ENCODE results near the gene LNX1. TPM values are rescaled to one million over a fixed set of nuclear protein-coding genes. Genes with fewer than 3 reads are reported as not detected.

Gene LNX1
- total and polyA plus RNA-seq, 2 experiments from 2014 or later, result 6.7 to 9.4 TPM

- WGBS, 2 experiments (ENCODE audit: low coverage in 1 of 2, low lambda C conversion rate in 2 of 2, missing lambda C conversion rate in 2 of 2), result 93 to 94% methylated on average over 3 of the region's 3 CpGs
- no peak for DNase-seq
Observed at GRCh38 chr4:53548662-53549061, 42.6 kb downstream of the LNX1 start.

GRCh38 chr4:53547983-53548382, 43.3 kb downstream of the LNX1 start:
- Histone ChIP-seq H3K36me3 (ENCODE audit: low read depth) (no peaks in the 10 kb centered on the region), H4K20me1 (ENCODE audit: insufficient read depth) (no peaks in the 10 kb centered on the region), H3K79me2 (ENCODE audit: insufficient read depth) (no peaks in the 10 kb centered on the region), H3K27me3 (replicated peaks; ENCODE audit: insufficient read depth) (no peaks in the 10 kb centered on the region), H3K27ac (no peak overlapping the region), H3K9me3 (ENCODE audit: low read depth) (no peaks in the 10 kb centered on the region), H3K9ac (no peak overlapping the region), H3K4me3 (no peak overlapping the region), H3K4me2 (ENCODE audit: unreplicated experiment) (no peak overlapping the region), H3K4me1 (ENCODE audit: insufficient read depth) (peaks cover 26% of the 10 kb centered on the region), H3K9me2 (ENCODE audit: insufficient read depth) (no peaks in the 10 kb centered on the region), H2AFZ (no peak overlapping the region), H3F3A (ENCODE audit: insufficient read depth) (peaks cover 11% of the 10 kb centered on the region)
- TF ChIP-seq EZH2phosphoT487 (IDR thresholded peaks at IDR 0.05; ENCODE audit: insufficient read depth, low read depth) (no peak), EZH2 (IDR thresholded peaks at IDR 0.05; ENCODE audit: insufficient read depth, poor library complexity, severe bottlenecking) (no peak)
- in situ Hi-C loops (cut with MboI), result no loop called here
- peak; percentile 56 for DNase-seq
- WGBS, 2 experiments (ENCODE audit: low coverage in 1 of 2, low lambda C conversion rate in 2 of 2, missing lambda C conversion rate in 2 of 2), result 48 to 67% methylated on average over 2 of the region's 2 CpGs

More at GRCh38 chr4:53548662-53549061, 42.6 kb downstream of the LNX1 start:
- H3K4me1 ChIP-seq (ENCODE audit: insufficient read depth), result peaks cover 19% of the 10 kb centered on the region
- no peak overlapping the region for H2AFZ ChIP-seq
- no peaks in the 10 kb centered on the region for H3K27me3 ChIP-seq (replicated peaks; ENCODE audit: insufficient read depth)
- H3K79me2 ChIP-seq (ENCODE audit: insufficient read depth), result no peaks in the 10 kb centered on the region
- H3K9me2 ChIP-seq (ENCODE audit: insufficient read depth), result no peaks in the 10 kb centered on the region
- no peak overlapping the region for H3K4me2 ChIP-seq (ENCODE audit: unreplicated experiment)
- no peaks in the 10 kb centered on the region for H4K20me1 ChIP-seq (ENCODE audit: insufficient read depth)
- no peaks in the 10 kb centered on the region for H3K36me3 ChIP-seq (ENCODE audit: low read depth)
- H3K4me3 ChIP-seq, result no peak overlapping the region
- H3F3A ChIP-seq (ENCODE audit: insufficient read depth), result 0 out of 2 replicates have a peak, but pooled peaks cover 4% of the 10 kb centered on the region
- no peak for TF ChIP-seq EZH2 (IDR thresholded peaks at IDR 0.05; ENCODE audit: insufficient read depth, poor library complexity, severe bottlenecking)
- no peak for TF ChIP-seq EZH2phosphoT487 (IDR thresholded peaks at IDR 0.05; ENCODE audit: insufficient read depth, low read depth)
- in situ Hi-C loops (cut with MboI), result no loop called here
- H3K9ac ChIP-seq, result no peak overlapping the region
- no peaks in the 10 kb centered on the region for H3K9me3 ChIP-seq (ENCODE audit: low read depth)
- H3K27ac ChIP-seq, result no peak overlapping the region

- Histone ChIP-seq H3K27ac (no peak overlapping the region), H3K9me3 (ENCODE audit: low read depth) (no peaks in the 10 kb centered on the region), H3F3A (ENCODE audit: insufficient read depth) (peaks cover 30% of the 10 kb centered on the region), H3K4me2 (ENCODE audit: unreplicated experiment) (no peak overlapping the region), H2AFZ (no peak overlapping the region), H3K4me3 (no peak overlapping the region), H3K4me1 (ENCODE audit: insufficient read depth) (peaks cover 33% of the 10 kb centered on the region), H3K79me2 (ENCODE audit: insufficient read depth) (no peaks in the 10 kb centered on the region), H3K9ac (no peak overlapping the region), H4K20me1 (ENCODE audit: insufficient read depth) (no peaks in the 10 kb centered on the region), H3K36me3 (ENCODE audit: low read depth) (no peaks in the 10 kb centered on the region), H3K27me3 (replicated peaks; ENCODE audit: insufficient read depth) (no peaks in the 10 kb centered on the region), H3K9me2 (ENCODE audit: insufficient read depth) (no peaks in the 10 kb centered on the region)
- TF ChIP-seq EZH2phosphoT487 (IDR thresholded peaks at IDR 0.05; ENCODE audit: insufficient read depth, low read depth) (no peak), EZH2 (IDR thresholded peaks at IDR 0.05; ENCODE audit: insufficient read depth, poor library complexity, severe bottlenecking) (no peak)
- WGBS, 2 experiments (ENCODE audit: low coverage in 1 of 2, low lambda C conversion rate in 2 of 2, missing lambda C conversion rate in 2 of 2), result 59 to 69% methylated on average over 3 of the region's 3 CpGs
- in situ Hi-C loops (cut with MboI), result no loop called here
- DNase-seq, result peak; percentile 34
Observed at GRCh38 chr4:53545942-53546581, 45.2 kb downstream of the LNX1 start.

- Histone ChIP-seq H3K9me3 (ENCODE audit: low read depth) (no peaks in the 10 kb centered on the region), H3K4me3 (no peak overlapping the region), H3K9me2 (ENCODE audit: insufficient read depth) (no peaks in the 10 kb centered on the region), H3K36me3 (ENCODE audit: low read depth) (no peaks in the 10 kb centered on the region), H3K27ac (no peak overlapping the region), H3K9ac (no peak overlapping the region), H3K79me2 (ENCODE audit: insufficient read depth) (no peaks in the 10 kb centered on the region), H3K27me3 (replicated peaks; ENCODE audit: insufficient read depth) (no peaks in the 10 kb centered on the region), H2AFZ (no peak overlapping the region), H3F3A (ENCODE audit: insufficient read depth) (peaks cover 38% of the 10 kb centered on the region), H4K20me1 (ENCODE audit: insufficient read depth) (no peaks in the 10 kb centered on the region), H3K4me1 (ENCODE audit: insufficient read depth) (peaks cover 39% of the 10 kb centered on the region), H3K4me2 (ENCODE audit: unreplicated experiment) (no peak overlapping the region)
- DNase-seq, result no peak
- in situ Hi-C loops (cut with MboI), result no loop called here
- 96 to 100% methylated on average over 1 of the region's 1 CpG for WGBS, 2 experiments (ENCODE audit: low coverage in 1 of 2, low lambda C conversion rate in 2 of 2, missing lambda C conversion rate in 2 of 2)
- TF ChIP-seq EZH2 (IDR thresholded peaks at IDR 0.05; ENCODE audit: insufficient read depth, poor library complexity, severe bottlenecking) (no peak), EZH2phosphoT487 (IDR thresholded peaks at IDR 0.05; ENCODE audit: insufficient read depth, low read depth) (no peak)
Observed at GRCh38 chr4:53545273-53545672, 46.0 kb downstream of the LNX1 start.
